T-helper 22 cell (primary cell): ENCODE data around the gene SRBD1.
"Not testable (repeated sequence)": the region's sequence is repeated elsewhere in the genome, so short reads cannot be mapped to it uniquely, and the experiment has no call there.

Source experiments
- DNase-seq: peaks from one replicate; pipeline ENCODE4 v3.0.0-alpha.2; 2020; ENCODE audit warnings: low read depth

Gene SRBD1

DNA sequence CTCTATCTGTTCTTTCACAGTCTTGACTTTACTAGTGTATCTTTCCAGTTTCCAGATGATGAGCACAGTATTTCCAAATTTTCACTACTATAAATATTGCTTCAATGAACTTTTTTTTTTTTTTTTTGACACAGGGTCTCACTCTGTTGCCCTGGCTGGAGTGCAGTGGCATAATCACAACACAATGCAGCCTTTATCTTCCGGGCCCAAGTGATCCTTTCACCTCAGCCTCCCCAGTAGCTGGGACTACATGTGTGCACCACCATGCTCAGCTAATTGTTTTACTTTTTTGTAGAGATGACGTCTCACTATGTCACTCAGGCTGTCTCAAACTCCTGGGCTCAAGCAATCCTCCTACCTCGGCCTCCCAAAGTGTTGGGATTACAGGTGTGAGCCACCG lies 142.8 kb downstream of the SRBD1 start:
- no peak for DNase-seq

DNA sequence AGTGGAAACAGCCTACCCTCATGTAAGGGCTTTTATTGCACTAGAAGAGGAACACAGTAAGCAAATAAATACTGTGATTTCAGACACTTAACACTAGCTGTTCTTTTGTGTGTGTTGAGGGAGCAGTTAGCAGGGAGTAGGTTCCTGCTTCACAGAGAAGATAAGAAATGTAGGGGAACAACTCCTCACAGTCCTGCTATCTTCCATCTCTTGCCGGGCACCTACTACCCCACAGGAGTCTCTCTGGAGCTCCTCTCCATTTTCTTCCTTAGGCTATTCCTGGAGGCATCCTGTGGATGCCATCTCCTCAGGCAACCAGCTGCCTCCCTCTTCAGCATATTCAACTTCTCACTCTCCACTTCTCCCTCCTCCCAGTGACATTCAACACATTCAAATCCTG lies 145.0 kb downstream of the SRBD1 start:
- DNase-seq = no peak

- no peak for DNase-seq
Measured at GRCh38 chr2:45460825-45461224, 150.2 kb downstream of the SRBD1 start.

DNA sequence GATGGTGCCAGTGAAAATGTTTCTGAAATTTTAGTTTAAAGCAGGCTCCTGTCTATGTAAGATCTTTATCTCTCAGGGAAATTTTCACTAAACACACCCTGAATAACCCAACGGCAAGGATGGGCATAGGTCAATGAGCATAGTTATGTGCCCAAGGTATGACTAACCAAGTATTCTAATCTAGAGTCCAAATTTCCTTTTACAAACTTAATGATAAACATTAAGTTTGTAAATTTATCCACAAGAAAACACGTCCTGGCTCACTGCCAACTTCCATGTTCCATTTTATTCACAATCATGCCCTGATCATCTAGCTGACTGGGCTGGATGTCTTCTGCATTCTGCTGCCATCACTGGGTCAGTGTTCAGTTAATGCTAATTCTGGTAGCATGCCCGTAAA lies 151.2 kb downstream of the SRBD1 start:
- no peak for DNase-seq

- no peak for DNase-seq
Measured at GRCh38 chr2:45458909-45459563, 152.0 kb downstream of the SRBD1 start.

GRCh38 chr2:45457211-45457945 lies 153.7 kb downstream of the SRBD1 start:
- DNase-seq = no peak

DNA sequence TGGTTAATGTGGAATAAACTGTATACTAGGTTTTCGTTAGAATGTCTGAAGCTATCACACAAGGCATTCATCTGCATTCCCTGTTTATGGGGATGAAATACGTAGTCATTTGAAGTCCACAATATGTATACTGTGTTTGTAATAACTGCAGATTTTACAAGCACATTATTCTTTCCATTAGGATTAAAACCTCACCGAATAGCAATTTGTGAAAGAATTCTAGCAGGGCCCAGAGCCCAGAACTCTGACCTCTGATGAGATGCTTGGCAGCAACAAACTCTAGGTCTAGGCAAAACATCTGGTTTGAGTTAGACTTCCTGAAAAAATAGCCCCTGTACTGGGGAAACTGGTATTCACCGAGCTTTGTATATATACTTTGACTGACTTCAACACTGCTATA lies 158.2 kb downstream of the SRBD1 start:
- no peak for DNase-seq

DNA sequence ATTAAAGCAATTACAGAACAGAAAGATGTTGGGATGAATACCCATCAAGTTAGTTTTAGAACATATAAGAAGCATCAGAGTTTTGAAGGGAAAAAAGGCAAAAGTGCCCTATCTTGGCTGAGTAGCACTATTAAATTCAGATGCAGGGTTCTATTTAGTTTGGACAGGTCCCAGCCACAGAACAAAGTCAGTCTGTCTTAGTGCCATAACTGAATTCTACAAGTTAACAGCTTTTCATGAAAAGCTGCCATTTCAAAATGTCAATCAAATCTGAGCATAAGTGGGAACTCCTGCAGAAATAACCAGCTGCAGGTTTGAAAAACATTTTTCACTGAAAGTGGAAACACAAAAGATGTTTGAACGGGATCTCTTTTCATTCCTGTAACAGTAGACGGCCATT lies 160.4 kb downstream of the SRBD1 start:
- DNase-seq = no peak

DNA sequence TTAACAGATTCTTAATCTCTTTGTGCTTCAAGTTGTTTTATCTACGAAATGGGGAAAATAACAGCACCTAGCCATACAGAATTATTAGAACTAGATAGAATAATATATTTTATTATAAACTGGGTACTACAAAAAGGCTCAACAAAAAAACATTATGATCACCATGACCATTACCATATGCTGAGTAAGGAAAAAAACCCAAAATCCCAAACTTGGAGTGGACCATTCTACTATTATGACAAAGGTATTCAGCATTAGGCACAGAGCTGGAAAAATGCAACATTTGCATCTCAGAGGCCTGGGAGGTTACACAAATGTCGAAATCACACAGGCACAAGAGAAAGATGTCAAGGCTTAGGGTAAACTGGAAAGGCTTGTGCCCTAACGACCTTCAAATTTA lies 162.8 kb downstream of the SRBD1 start:
- DNase-seq = no peak

DNA sequence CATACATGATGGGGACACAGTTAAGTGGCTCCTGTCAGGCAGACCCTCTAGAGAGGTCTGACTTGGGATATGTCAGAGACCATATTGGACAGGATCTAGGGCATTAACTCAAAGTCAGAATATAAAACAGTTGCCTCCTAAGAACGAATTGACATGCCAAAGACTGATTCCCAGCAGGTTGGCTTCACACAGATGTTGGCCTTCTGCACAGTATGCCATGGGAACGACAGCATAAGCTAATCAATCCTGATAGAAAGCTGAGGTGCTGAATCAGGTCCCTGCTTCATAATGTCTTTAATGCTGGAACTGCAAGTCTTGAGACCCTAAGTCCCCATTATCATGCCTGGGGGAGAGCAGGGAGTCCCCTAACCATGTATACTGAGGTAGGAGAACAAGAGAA lies 165.1 kb downstream of the SRBD1 start:
- no peak for DNase-seq

- DNase-seq = no peak
Measured at GRCh38 chr2:45445037-45445436, 166.0 kb downstream of the SRBD1 start.

GRCh38 chr2:45443012-45443411 lies 168.1 kb downstream of the SRBD1 start:
- DNase-seq = no peak

- DNase-seq = no peak
Measured at GRCh38 chr2:45442026-45442425, 169.0 kb downstream of the SRBD1 start.

DNA sequence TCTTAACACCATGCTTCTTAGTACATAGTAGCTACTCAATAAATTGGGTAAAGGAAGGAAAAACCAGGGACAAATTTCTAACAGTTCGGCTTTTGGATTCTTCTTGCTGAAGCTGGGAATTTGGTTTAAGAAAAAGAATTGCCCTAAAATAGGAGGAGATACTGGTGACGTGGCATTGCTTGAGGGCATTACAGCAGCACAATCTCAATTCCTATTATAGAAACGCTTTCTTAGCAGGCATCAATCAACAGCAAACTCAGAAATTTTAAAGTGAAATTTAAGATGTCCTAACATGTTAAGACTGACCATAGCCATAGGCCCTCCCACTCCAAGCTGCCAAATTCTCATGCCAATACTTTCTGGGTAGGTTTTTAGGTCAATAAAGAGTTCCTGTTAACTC lies 169.5 kb downstream of the SRBD1 start:
- no peak for DNase-seq

- DNase-seq = no peak
Measured at GRCh38 chr2:45439788-45440773, 171.0 kb downstream of the SRBD1 start.

DNA sequence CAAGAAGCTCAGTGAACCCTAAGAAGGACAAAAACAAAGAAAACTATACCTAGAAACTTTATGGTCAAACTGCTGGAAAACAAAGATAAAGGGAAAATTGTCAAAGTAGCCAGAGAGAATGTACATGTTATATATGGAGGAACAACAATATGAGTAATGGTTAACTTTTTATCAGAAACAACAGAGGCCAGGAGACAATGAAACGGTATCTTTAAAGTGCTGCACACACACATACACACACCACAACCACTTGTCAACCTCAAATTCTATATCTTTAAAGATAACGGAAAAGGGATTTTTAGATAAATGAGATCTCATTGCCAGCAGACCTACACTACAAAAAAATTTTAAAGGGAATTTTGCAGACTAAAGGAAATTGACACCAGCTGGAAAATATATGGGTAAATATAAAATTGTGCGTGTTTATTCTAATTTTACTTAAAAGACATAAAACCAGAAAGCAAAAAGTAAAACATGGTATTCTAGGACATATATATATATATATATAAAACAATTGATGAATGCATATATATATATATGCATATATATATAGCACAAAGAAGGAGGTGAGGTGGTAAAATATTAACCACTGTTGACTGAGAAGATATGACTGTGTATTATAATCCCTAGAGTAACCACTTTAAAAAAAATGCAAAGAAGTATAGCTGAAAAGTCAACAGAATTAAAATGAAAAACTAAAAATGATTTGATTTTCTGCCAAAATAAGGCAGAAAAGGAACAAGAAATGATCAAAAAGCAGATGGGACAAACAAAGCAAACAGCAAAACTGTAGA lies 172.0 kb downstream of the SRBD1 start:
- DNase-seq = no peak

GRCh38 chr2:45436456-45436855 lies 174.6 kb downstream of the SRBD1 start:
- no peak for DNase-seq

GRCh38 chr2:45435316-45435715 lies 175.8 kb downstream of the SRBD1 start:
- no peak for DNase-seq

GRCh38 chr2:45433363-45433762 lies 177.7 kb downstream of the SRBD1 start:
- DNase-seq = no peak

DNA sequence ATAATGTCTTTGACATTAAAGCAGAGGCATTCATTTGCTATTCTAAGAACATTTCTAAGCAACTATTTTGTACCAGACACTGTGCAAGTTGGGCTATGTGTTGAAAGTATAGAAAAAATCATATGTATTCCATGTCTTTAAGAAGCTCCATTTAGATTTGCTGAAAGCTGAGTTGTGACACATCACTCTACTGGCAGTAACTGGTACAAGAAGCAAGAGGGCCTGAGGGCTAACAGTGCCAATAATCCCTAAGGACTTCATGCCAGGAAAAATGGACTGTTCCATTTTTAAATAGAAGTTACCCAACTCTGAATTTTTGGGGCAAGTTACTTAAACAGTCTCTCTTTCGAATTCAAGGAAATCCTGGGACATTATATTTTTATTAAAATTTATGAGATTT lies 178.7 kb downstream of the SRBD1 start:
- no peak for DNase-seq

GRCh38 chr2:45426025-45426424 lies 185.0 kb downstream of the SRBD1 start:
- not testable (repeated sequence) for DNase-seq

GRCh38 chr2:45422921-45423320 lies 188.1 kb downstream of the SRBD1 start:
- no peak for DNase-seq
